Ishikawa (cell line): ENCODE data around the gene VIPR2.

Experiments
- CEBPB ChIP-seq: IDR thresholded peaks from 2 replicates; pipeline ENCODE4 v1.6.1; 2012
- CREB1 ChIP-seq: IDR thresholded peaks from 2 replicates; pipeline ENCODE4 v1.6.1; 2012; ENCODE audit warnings: low read depth
- EGR1 ChIP-seq: IDR thresholded peaks from 2 replicates; pipeline ENCODE4 v1.6.1; 2012
- EP300 ChIP-seq: IDR thresholded peaks from 2 replicates; pipeline ENCODE4 v1.6.1; 2012; ENCODE audit warnings: borderline replicate concordance
- FOXM1 ChIP-seq: IDR thresholded peaks from 2 replicates; pipeline ENCODE4 v1.6.1; 2012; ENCODE audit warnings: low read depth, borderline replicate concordance
- MAX ChIP-seq: IDR thresholded peaks from 2 replicates; pipeline ENCODE4 v1.6.1; 2012
- NFIC ChIP-seq: IDR thresholded peaks from 2 replicates; pipeline ENCODE4 v1.6.1; 2012
- RAD21 ChIP-seq: IDR thresholded peaks from 2 replicates; pipeline ENCODE4 v1.6.1; 2012; ENCODE audit warnings: low read depth
- TAF1 ChIP-seq: IDR thresholded peaks from 2 replicates; pipeline ENCODE4 v1.6.1; 2012; ENCODE audit warnings: low read depth, mild to moderate bottlenecking
- TCF12 ChIP-seq: IDR thresholded peaks from 2 replicates; pipeline ENCODE4 v1.6.1; 2012; ENCODE audit warnings: low read depth
- TEAD4 ChIP-seq: IDR thresholded peaks from 2 replicates; pipeline ENCODE4 v1.6.1; 2012
- YY1 ChIP-seq: IDR thresholded peaks from 2 replicates; pipeline ENCODE4 v1.6.1; 2012; ENCODE audit warnings: low read depth
- ZBTB7A ChIP-seq: IDR thresholded peaks from 2 replicates; pipeline ENCODE4 v1.6.1; 2012; ENCODE audit warnings: low read depth
- TF ChIP-seq, protein P1 (sequence below): IDR thresholded peaks from 2 replicates; pipeline ENCODE4 v1.6.1; 2012
- TF ChIP-seq, protein P2 (sequence below): IDR thresholded peaks from 2 replicates; pipeline ENCODE4 v1.6.1; 2012; ENCODE audit warnings: low read depth, mild to moderate bottlenecking

The VIPR2 gene

GRCh38 chr7:159064121-159064815, 80.4 kb downstream of the VIPR2 start:
- TF ChIP-seq EP300 (no peak), TEAD4 (no peak), FOXM1 (no peak), TAF1 (no peak), RAD21 (no peak), NFIC (no peak), MAX (no peak), YY1 (no peak), ZBTB7A (no peak)
- TF ChIP-seq, protein P1, sequence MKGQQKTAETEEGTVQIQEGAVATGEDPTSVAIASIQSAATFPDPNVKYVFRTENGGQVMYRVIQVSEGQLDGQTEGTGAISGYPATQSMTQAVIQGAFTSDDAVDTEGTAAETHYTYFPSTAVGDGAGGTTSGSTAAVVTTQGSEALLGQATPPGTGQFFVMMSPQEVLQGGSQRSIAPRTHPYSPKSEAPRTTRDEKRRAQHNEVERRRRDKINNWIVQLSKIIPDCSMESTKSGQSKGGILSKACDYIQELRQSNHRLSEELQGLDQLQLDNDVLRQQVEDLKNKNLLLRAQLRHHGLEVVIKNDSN: no peak
- TF ChIP-seq, protein P2, sequence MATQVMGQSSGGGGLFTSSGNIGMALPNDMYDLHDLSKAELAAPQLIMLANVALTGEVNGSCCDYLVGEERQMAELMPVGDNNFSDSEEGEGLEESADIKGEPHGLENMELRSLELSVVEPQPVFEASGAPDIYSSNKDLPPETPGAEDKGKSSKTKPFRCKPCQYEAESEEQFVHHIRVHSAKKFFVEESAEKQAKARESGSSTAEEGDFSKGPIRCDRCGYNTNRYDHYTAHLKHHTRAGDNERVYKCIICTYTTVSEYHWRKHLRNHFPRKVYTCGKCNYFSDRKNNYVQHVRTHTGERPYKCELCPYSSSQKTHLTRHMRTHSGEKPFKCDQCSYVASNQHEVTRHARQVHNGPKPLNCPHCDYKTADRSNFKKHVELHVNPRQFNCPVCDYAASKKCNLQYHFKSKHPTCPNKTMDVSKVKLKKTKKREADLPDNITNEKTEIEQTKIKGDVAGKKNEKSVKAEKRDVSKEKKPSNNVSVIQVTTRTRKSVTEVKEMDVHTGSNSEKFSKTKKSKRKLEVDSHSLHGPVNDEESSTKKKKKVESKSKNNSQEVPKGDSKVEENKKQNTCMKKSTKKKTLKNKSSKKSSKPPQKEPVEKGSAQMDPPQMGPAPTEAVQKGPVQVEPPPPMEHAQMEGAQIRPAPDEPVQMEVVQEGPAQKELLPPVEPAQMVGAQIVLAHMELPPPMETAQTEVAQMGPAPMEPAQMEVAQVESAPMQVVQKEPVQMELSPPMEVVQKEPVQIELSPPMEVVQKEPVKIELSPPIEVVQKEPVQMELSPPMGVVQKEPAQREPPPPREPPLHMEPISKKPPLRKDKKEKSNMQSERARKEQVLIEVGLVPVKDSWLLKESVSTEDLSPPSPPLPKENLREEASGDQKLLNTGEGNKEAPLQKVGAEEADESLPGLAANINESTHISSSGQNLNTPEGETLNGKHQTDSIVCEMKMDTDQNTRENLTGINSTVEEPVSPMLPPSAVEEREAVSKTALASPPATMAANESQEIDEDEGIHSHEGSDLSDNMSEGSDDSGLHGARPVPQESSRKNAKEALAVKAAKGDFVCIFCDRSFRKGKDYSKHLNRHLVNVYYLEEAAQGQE: no peak

DNA sequence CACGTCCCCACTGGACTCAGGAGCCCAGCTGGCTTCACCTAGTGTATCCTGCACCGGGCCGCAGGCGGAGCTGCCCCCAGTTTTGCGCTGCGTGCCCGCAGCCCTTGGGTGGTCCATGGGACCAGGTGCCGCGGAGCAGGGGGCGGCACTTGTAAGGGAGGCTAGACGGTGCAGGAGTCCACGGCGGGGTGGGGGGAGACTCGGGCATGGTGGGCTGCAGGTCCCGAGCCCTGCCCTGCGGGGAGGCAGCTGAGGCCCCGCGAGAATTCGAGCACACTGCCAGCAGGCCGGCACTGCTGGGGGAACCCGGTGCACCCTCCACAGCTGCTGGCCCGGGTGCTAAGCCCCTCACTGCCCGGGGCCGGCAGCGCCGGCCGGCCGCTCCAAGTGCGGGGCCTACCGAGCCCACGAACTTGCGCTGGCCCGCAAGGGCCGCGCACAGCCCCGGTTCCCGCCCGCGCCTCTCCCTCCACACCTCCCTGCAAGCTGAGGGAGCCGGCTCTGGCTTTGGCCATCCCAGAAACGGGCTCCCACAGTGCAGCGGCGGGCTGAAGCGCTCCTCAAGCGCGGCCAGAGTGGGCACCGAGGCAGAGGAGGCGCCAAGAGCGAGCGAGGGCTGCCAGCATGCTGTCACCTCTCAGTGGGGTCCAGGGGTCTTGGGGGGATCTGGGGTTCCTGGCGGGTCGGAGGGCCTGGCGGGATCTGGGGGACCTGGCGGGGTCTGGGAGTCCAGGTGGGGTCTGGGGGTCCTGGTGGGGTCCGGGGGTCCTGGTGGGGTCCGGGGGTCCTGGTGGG, 81.4 kb downstream of the VIPR2 start:
- TF ChIP-seq NFIC: no peak
- TF ChIP-seq, protein P1: no peak
- no peak for TF ChIP-seq TEAD4
- no peak for TF ChIP-seq TAF1
- no peak for TF ChIP-seq EGR1
- TF ChIP-seq CEBPB: no peak
- TF ChIP-seq RAD21: no peak
- TF ChIP-seq ZBTB7A: no peak

- TF ChIP-seq, protein P2: no peak
- TF ChIP-seq TEAD4 (no peak), ZBTB7A (no peak), NFIC (no peak), CEBPB (no peak), FOXM1 (no peak), EGR1 (no peak), TAF1 (no peak), EP300 (no peak), MAX (no peak), CREB1 (no peak)
Measured at GRCh38 chr7:159062569-159062968, 82.1 kb downstream of the VIPR2 start.

DNA sequence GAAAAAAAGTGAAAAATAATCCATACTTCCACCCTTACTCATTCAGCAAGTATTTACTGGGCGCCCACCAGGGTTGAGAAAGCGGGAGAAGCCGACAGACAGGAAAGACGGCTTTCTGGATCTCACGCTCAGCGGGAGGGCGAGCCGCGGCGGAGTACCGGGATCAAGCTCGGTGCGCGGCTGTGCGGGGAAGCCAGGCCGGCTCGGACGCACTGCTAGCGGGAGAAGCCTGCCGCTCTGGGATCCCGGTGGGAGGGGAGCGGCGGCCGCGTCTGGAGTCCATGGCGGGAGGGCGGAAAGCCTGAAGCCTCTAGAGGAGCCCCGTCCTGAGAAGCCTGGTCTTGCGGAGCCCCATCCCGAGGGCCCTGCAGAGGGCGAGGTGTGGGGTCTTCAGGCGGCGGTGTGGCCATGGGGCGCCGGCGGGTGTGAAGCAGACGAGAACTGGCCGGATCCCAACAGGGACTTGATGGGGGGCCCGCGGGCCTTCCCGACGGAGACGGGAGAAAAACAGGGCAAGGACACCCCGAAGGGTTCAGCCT, 82.9 kb downstream of the VIPR2 start:
- TF ChIP-seq TCF12 (peak; percentile 33; the same call in 1 of the 2 replicates), RAD21 (no peak), EGR1 (no peak), MAX (no peak), CREB1 (no peak), CEBPB (peak; percentile 39; the same call in 1 of the 2 replicates), NFIC (0 out of 2 replicates have a peak, but pooled peaks have one; percentile 27), FOXM1 (no peak), TEAD4 (peak; percentile 60; the same call in 1 of the 2 replicates), YY1 (no peak), TAF1 (no peak), ZBTB7A (no peak), EP300 (no peak; the same call in 1 of the 2 replicates)
- TF ChIP-seq, protein P2: no peak
- TF ChIP-seq, protein P1: no peak
